22Rv1 (cell line): Measurements from ENCODE around the gene SEMA6C.

Experiments
- H3K27ac ChIP-seq: fragments of 450-650 bp; 2 replicates; pipeline ENCODE4 v1.5.1; 2017
- CTCF ChIP-seq: fragments of 450-650 bp; IDR thresholded peaks from 2 replicates; pipeline ENCODE4 v1.5.1; 2017; ENCODE audit warnings: mild to moderate bottlenecking
- ZFX ChIP-seq: fragments of 450-650 bp; IDR thresholded peaks from 2 replicates; pipeline ENCODE4 v1.6.1; 2017; ENCODE audit warnings: antibody characterized with exemption, borderline replicate concordance

The SEMA6C gene

GRCh38 chr1:151146412-151147131 is at the start of gene SEMA6C:
Gene SEMA6C (minus strand): TSS chr1:151146631. CDS start chr1:151142621, 4,010 bp downstream.
- no peak within 1 kb of the TSS for H3K27ac ChIP-seq
- TF ChIP-seq CTCF = no peak
- no peak for TF ChIP-seq ZFX

- H3K27ac ChIP-seq = peak overlapping the region; percentile 93; the same call in 1 of the 2 replicates
Measured at GRCh38 chr1:151194894-151195594, 48.6 kb upstream of the SEMA6C start.

GRCh38 chr1:151193856-151194255 is 47.4 kb upstream of the SEMA6C start:
- H3K27ac ChIP-seq = no peak overlapping the region
- no peak for TF ChIP-seq ZFX
- no peak for TF ChIP-seq CTCF

GRCh38 chr1:151193304-151193703 is 46.9 kb upstream of the SEMA6C start:
- TF ChIP-seq CTCF (no peak), ZFX (no peak)
- no peak overlapping the region for H3K27ac ChIP-seq

- H3K27ac ChIP-seq = no peak overlapping the region
- TF ChIP-seq ZFX = no peak
Measured at GRCh38 chr1:151192047-151192446, 45.6 kb upstream of the SEMA6C start.

GRCh38 chr1:151189637-151190445 is 43.4 kb upstream of the SEMA6C start, which contains the start of gene VPS72:
Gene VPS72 (minus strand): TSS chr1:151190197. CDS start chr1:151190121, 76 bp downstream.
- H3K27ac ChIP-seq = peak within 1 kb of the TSS; percentile 69
- TF ChIP-seq ZFX (no peak), CTCF (no peak)

GRCh38 chr1:151188667-151189066 is 42.2 kb upstream of the SEMA6C start:
- H3K27ac ChIP-seq = peak overlapping the region; percentile 69; the same call in 1 of the 2 replicates

- no peak overlapping the region for H3K27ac ChIP-seq
- TF ChIP-seq ZFX = no peak
- TF ChIP-seq CTCF = no peak
Measured at GRCh38 chr1:151187205-151187604, 40.8 kb upstream of the SEMA6C start.
